Esophagus squamous epithelium (tissue), 5 donors: ENCODE results near the gene CDS2. TPM values are rescaled to one million over a fixed set of nuclear protein-coding genes. Genes with fewer than 3 reads are reported as not detected.

Experiments
- DNase-seq: peaks from one replicate; lab custom pipeline; 2025; lab: John Stamatoyannopoulos, UW
- H3K27ac ChIP-seq, 4 donors: fragments of 200-600 bp; sonication (generic); one replicate each; pipeline ENCODE4 v1.5.1; 2016 to 2019; ENCODE audit warnings: mild to moderate bottlenecking in 1 of 4
- H3K27me3 ChIP-seq, 4 donors: fragments of 200-600 bp; sonication (generic); 1 replicate in 3 of 4; 2 replicates in 1 of 4; pipeline versions ENCODE4 v1.5.1 to v1.6.0; 2017 to 2021; ENCODE audit warnings: antibody characterized with exemption in 1 of 4
- H3K36me3 ChIP-seq, 3 donors: fragments of 200-600 bp; sonication (generic); one replicate each; pipeline ENCODE4 v1.5.1; 2016 to 2019
- H3K4me1 ChIP-seq, 3 donors: fragments of 200-600 bp; sonication (generic); one replicate each; pipeline ENCODE4 v1.5.1; 2017 to 2019
- H3K4me3 ChIP-seq, 4 donors: fragments of 200-600 bp; sonication (generic); 1 replicate in 3 of 4; 2 replicates in 1 of 4; pipeline ENCODE4 v1.5.1; 2016 to 2019; ENCODE audit warnings: mild to moderate bottlenecking in 2 of 4, moderate library complexity in 1 of 4
- H3K9me3 ChIP-seq, 3 donors: fragments of 200-600 bp; sonication (generic); one replicate each; pipeline ENCODE4 v1.5.1; 2016 to 2019
- CTCF ChIP-seq, 6 experiments: fragments of 450-650 bp in 4 of 6; fragments of 200-600 bp in 2 of 6; sonication (generic) in 2 of 6; IDR thresholded peaks; one replicate each; pipeline ENCODE4 v1.5.1; 2016 to 2019; ENCODE audit warnings: antibody characterized with exemption in 6 of 6, mild to moderate bottlenecking in 4 of 6, moderate library complexity in 4 of 6
- POLR2A ChIP-seq, 4 donors: fragments of 450-650 bp; IDR thresholded peaks; one replicate each; pipeline ENCODE4 v1.6.1; 2017; ENCODE audit warnings: antibody characterized with exemption in 4 of 4, mild to moderate bottlenecking in 4 of 4, moderate library complexity in 3 of 4
- WGBS, 2 donors: methylation state at CpG; one replicate each; pipeline ENCODE4 v1.1.5; 2018; 5-methylcytosine and 5-hydroxymethylcytosine counted together
- intact Hi-C: fragments of 100-400 bp; cut with DNase I; formaldehyde crosslinking; loops from one replicate; pipeline ENCODE4 v1.15.0; 2022
- total RNA-seq, 4 donors: library from RNA; depleted of rRNA; stranded (reverse); fragments of >200 nt; gene quantifications; one replicate each; pipeline ENCODE4 v1.1.0, GENCODE V29; 2016
- donor health status: DM: yes; HTN: yes; CAD: no.

Gene CDS2
- total RNA-seq, 4 donors from 2014 or later = 13.7 to 25.7 (median 14.5) TPM

GRCh38 chr20:5212907-5213487, 86.2 kb downstream of the CDS2 start:
- intact Hi-C loops = no loop called here
- Histone ChIP-seq H3K36me3 (peaks cover 0 to 11% (median 0%) of the 10 kb centered on the region in 3 donors), H3K4me1 (no peaks in the 10 kb centered on the region), H3K9me3 (no peaks in the 10 kb centered on the region), H3K4me3 (no peak overlapping the region), H3K27me3 (no peaks in the 10 kb centered on the region), H3K27ac (no peak overlapping the region)
- 53 to 65% methylated on average over 2 of the region's 2 CpGs for WGBS, 2 donors
- no peak for DNase-seq
- TF ChIP-seq POLR2A (IDR thresholded peaks at IDR 0.05) (no peak), CTCF (IDR thresholded peaks at IDR 0.05) (no peak)

- no peaks in the 10 kb centered on the region for H3K9me3 ChIP-seq
- H3K27ac ChIP-seq = no peak overlapping the region
- WGBS, 2 donors = 96 to 100% methylated on average over 3 of the region's 3 CpGs
- H3K36me3 ChIP-seq = peaks cover 0 to 11% (median 0%) of the 10 kb centered on the region in 3 donors
- H3K4me1 ChIP-seq = no peaks in the 10 kb centered on the region
- TF ChIP-seq CTCF (IDR thresholded peaks at IDR 0.05) = no peak
- TF ChIP-seq POLR2A (IDR thresholded peaks at IDR 0.05) = no peak
- DNase-seq = no peak
- H3K4me3 ChIP-seq = no peak overlapping the region
- intact Hi-C loops = no loop called here
- no peaks in the 10 kb centered on the region for H3K27me3 ChIP-seq
Measured at GRCh38 chr20:5214826-5215225, 88.0 kb downstream of the CDS2 start.

- H3K27ac ChIP-seq = no peak overlapping the region
Measured at GRCh38 chr20:5215672-5216304, 89.0 kb downstream of the CDS2 start.

GRCh38 chr20:5216663-5217062, 89.9 kb downstream of the CDS2 start:
- 78 to 86% methylated on average over 3 of the region's 3 CpGs for WGBS, 2 donors
- DNase-seq = no peak
- no peaks in the 10 kb centered on the region for H3K27me3 ChIP-seq
- intact Hi-C loops = no loop called here
- H3K36me3 ChIP-seq = peaks cover 0 to 9% (median 0%) of the 10 kb centered on the region in 3 donors
- H3K27ac ChIP-seq = no peak overlapping the region
- no peaks in the 10 kb centered on the region for H3K9me3 ChIP-seq
- TF ChIP-seq CTCF (IDR thresholded peaks at IDR 0.05) = no peak
- no peak overlapping the region for H3K4me3 ChIP-seq
- no peaks in the 10 kb centered on the region for H3K4me1 ChIP-seq

More at GRCh38 chr20:5215672-5216304, 89.0 kb downstream of the CDS2 start:
- Histone ChIP-seq H3K4me1 (no peaks in the 10 kb centered on the region), H3K9me3 (no peaks in the 10 kb centered on the region), H3K36me3 (peaks cover 0 to 11% (median 0%) of the 10 kb centered on the region in 3 donors), H3K27me3 (no peaks in the 10 kb centered on the region), H3K4me3 (no peak overlapping the region)
- DNase-seq = no peak
- WGBS, 2 donors = 56 to 70% methylated on average over 4 of the region's 4 CpGs
- no peak for TF ChIP-seq CTCF (IDR thresholded peaks at IDR 0.05)
- TF ChIP-seq POLR2A (IDR thresholded peaks at IDR 0.05) = no peak
- intact Hi-C loops = no loop called here

GRCh38 chr20:5217616-5218015, 90.8 kb downstream of the CDS2 start:
- intact Hi-C loops = no loop called here
- 83 to 89% methylated on average over 4 of the region's 4 CpGs for WGBS, 2 donors
- Histone ChIP-seq H3K4me3 (no peak overlapping the region), H3K9me3 (no peaks in the 10 kb centered on the region), H3K36me3 (no peaks in the 10 kb centered on the region), H3K27me3 (no peaks in the 10 kb centered on the region), H3K27ac (no peak overlapping the region), H3K4me1 (no peaks in the 10 kb centered on the region)
- DNase-seq = no peak
- TF ChIP-seq CTCF (IDR thresholded peaks at IDR 0.05) = no peak
- TF ChIP-seq POLR2A (IDR thresholded peaks at IDR 0.05) = no peak
